ENCODE measurements around the gene TMBIM1.

DNA sequence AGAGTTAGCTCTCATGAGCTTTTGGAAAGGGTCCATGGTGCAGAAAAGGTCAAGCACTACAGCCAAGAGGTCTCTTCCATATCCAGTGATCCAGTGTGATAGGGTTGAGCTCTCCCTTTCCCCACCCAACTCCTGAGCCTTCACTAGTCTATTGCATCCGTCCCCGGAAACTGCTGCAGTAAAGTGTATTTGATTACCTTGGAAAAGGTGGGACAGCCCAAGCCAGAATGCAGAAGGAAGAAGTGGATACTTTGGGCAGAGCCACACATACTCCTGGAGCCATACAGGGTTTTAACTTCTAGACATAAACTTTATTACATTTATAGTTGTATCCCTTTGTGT, 18.4 kb downstream of the TMBIM1 start:
- TF ChIP-seq, protein P1, sequence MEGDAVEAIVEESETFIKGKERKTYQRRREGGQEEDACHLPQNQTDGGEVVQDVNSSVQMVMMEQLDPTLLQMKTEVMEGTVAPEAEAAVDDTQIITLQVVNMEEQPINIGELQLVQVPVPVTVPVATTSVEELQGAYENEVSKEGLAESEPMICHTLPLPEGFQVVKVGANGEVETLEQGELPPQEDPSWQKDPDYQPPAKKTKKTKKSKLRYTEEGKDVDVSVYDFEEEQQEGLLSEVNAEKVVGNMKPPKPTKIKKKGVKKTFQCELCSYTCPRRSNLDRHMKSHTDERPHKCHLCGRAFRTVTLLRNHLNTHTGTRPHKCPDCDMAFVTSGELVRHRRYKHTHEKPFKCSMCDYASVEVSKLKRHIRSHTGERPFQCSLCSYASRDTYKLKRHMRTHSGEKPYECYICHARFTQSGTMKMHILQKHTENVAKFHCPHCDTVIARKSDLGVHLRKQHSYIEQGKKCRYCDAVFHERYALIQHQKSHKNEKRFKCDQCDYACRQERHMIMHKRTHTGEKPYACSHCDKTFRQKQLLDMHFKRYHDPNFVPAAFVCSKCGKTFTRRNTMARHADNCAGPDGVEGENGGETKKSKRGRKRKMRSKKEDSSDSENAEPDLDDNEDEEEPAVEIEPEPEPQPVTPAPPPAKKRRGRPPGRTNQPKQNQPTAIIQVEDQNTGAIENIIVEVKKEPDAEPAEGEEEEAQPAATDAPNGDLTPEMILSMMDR (IDR thresholded peaks at IDR 0.05; ENCODE audit: low read length), result no peak
- no peak for TF ChIP-seq EZH2 (optimal IDR thresholded peaks at IDR 0.05; ENCODE audit: low read depth, low read length)

Measured in MM.1S (cell line).